HL-60 (cell line): ENCODE results near the gene RPUSD4.

Experiments
- GABPA ChIP-seq: IDR thresholded peaks from 2 replicates; pipeline ENCODE4 v1.6.1; 2012; ENCODE audit warnings: low read depth
- POLR2AphosphoS5 ChIP-seq: IDR thresholded peaks from 2 replicates; pipeline ENCODE4 v1.6.1; 2012; ENCODE audit warnings: low read depth
- SPI1 ChIP-seq: IDR thresholded peaks from 2 replicates; pipeline ENCODE4 v1.6.1; 2012; ENCODE audit warnings: low read depth, mild to moderate bottlenecking, borderline replicate concordance
- TF ChIP-seq, protein P1 (sequence below): IDR thresholded peaks from one replicate; pipeline ENCODE4 v1.5.1; 2011; ENCODE audit warnings: low read length, control low read depth, inconsistent platforms; ENCODE audit not compliant: insufficient read depth
- TF ChIP-seq, protein P2 (sequence below): IDR thresholded peaks from 2 replicates; pipeline ENCODE4 v1.6.1; 2012; ENCODE audit warnings: low read depth; ENCODE audit not compliant: insufficient replicate concordance

DNA sequence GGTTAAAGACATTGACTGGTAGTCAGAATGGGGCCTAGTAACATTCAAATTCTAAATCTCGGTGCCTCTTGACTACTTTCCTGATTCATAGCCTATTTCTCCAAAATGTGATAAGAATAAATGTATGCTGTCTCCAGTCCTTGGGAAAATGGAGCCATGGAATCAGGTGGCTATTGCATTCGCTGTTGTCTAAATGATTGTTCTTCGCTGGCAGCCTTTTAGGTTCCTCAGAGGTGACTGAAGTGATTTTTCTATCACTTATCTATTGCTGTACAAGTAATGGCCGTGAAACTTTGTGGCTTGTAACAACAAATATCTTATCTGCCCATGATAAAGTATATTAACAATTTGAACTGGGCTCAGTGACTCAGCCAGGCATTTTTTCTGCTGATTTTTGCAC lies 41.8 kb upstream of the RPUSD4 start:
- TF ChIP-seq, protein P1, sequence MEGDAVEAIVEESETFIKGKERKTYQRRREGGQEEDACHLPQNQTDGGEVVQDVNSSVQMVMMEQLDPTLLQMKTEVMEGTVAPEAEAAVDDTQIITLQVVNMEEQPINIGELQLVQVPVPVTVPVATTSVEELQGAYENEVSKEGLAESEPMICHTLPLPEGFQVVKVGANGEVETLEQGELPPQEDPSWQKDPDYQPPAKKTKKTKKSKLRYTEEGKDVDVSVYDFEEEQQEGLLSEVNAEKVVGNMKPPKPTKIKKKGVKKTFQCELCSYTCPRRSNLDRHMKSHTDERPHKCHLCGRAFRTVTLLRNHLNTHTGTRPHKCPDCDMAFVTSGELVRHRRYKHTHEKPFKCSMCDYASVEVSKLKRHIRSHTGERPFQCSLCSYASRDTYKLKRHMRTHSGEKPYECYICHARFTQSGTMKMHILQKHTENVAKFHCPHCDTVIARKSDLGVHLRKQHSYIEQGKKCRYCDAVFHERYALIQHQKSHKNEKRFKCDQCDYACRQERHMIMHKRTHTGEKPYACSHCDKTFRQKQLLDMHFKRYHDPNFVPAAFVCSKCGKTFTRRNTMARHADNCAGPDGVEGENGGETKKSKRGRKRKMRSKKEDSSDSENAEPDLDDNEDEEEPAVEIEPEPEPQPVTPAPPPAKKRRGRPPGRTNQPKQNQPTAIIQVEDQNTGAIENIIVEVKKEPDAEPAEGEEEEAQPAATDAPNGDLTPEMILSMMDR, result no peak
- TF ChIP-seq POLR2AphosphoS5 (no peak), GABPA (no peak), SPI1 (no peak)
- TF ChIP-seq, protein P2, sequence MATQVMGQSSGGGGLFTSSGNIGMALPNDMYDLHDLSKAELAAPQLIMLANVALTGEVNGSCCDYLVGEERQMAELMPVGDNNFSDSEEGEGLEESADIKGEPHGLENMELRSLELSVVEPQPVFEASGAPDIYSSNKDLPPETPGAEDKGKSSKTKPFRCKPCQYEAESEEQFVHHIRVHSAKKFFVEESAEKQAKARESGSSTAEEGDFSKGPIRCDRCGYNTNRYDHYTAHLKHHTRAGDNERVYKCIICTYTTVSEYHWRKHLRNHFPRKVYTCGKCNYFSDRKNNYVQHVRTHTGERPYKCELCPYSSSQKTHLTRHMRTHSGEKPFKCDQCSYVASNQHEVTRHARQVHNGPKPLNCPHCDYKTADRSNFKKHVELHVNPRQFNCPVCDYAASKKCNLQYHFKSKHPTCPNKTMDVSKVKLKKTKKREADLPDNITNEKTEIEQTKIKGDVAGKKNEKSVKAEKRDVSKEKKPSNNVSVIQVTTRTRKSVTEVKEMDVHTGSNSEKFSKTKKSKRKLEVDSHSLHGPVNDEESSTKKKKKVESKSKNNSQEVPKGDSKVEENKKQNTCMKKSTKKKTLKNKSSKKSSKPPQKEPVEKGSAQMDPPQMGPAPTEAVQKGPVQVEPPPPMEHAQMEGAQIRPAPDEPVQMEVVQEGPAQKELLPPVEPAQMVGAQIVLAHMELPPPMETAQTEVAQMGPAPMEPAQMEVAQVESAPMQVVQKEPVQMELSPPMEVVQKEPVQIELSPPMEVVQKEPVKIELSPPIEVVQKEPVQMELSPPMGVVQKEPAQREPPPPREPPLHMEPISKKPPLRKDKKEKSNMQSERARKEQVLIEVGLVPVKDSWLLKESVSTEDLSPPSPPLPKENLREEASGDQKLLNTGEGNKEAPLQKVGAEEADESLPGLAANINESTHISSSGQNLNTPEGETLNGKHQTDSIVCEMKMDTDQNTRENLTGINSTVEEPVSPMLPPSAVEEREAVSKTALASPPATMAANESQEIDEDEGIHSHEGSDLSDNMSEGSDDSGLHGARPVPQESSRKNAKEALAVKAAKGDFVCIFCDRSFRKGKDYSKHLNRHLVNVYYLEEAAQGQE, result no peak
